GM18520 (cell line): Measurements from ENCODE around the gene TAX1BP1.
"Not testable (repeated sequence)": the region's sequence is repeated elsewhere in the genome, so short reads cannot be mapped to it uniquely, and the experiment has no call there.

Experiments
- ATAC-seq: cut with Tn5 transposase; IDR thresholded peaks from one replicate; pipeline ENCODE4 v1.9.1; 2021; ENCODE audit not compliant: unreplicated experiment

Gene TAX1BP1

GRCh38 chr7:27737616-27738015 lies 2.3 kb upstream of the TAX1BP1 start:
- ATAC-seq: no peak

- peak; percentile 12 for ATAC-seq
Observed at GRCh38 chr7:27739301-27739908, 557 bp upstream of the TAX1BP1 start.

- ATAC-seq: peak; percentile 57
Observed at GRCh38 chr7:27740449-27741086, 606 bp downstream of the TAX1BP1 start.

GRCh38 chr7:27742091-27742710 lies 2.2 kb downstream of the TAX1BP1 start:
- ATAC-seq: not testable (repeated sequence)

GRCh38 chr7:27745064-27745583 lies 5.2 kb downstream of the TAX1BP1 start:
- no peak for ATAC-seq

GRCh38 chr7:27746486-27746885 lies 6.5 kb downstream of the TAX1BP1 start:
- ATAC-seq: no peak

GRCh38 chr7:27746978-27747377 lies 7.0 kb downstream of the TAX1BP1 start:
- ATAC-seq: no peak

- no peak for ATAC-seq
Observed at GRCh38 chr7:27747589-27748368, 7.8 kb downstream of the TAX1BP1 start.

- ATAC-seq: no peak
Observed at GRCh38 chr7:27750316-27750715, 10.4 kb downstream of the TAX1BP1 start.

- no peak for ATAC-seq
Observed at GRCh38 chr7:27751888-27752660, 12.1 kb downstream of the TAX1BP1 start.

GRCh38 chr7:27753863-27754262 lies 13.9 kb downstream of the TAX1BP1 start:
- ATAC-seq: no peak

GRCh38 chr7:27756298-27756697 lies 16.3 kb downstream of the TAX1BP1 start:
- no peak for ATAC-seq

- no peak for ATAC-seq
Observed at GRCh38 chr7:27759491-27759890, 19.5 kb downstream of the TAX1BP1 start.

GRCh38 chr7:27762062-27762461 lies 22.1 kb downstream of the TAX1BP1 start:
- ATAC-seq: no peak

- ATAC-seq: no peak
Observed at GRCh38 chr7:27763983-27764508, 24.1 kb downstream of the TAX1BP1 start.

GRCh38 chr7:27765841-27766240 lies 25.9 kb downstream of the TAX1BP1 start:
- no peak for ATAC-seq

- no peak for ATAC-seq
Observed at GRCh38 chr7:27767374-27767773, 27.4 kb downstream of the TAX1BP1 start.

GRCh38 chr7:27771111-27771510 lies 31.1 kb downstream of the TAX1BP1 start:
- ATAC-seq: no peak

- ATAC-seq: no peak
Observed at GRCh38 chr7:27774717-27775328, 34.9 kb downstream of the TAX1BP1 start.

GRCh38 chr7:27775782-27776181 lies 35.8 kb downstream of the TAX1BP1 start:
- ATAC-seq: no peak
